Neural cell (in vitro differentiated cells): Measurements from ENCODE around the gene KIAA1614. TPM values are rescaled to one million over a fixed set of nuclear protein-coding genes. Genes with fewer than 3 reads are reported as not detected.

Experiments
- H2AFZ ChIP-seq: fragments of 200-600, 300-800 bp; sonication (generic), shearing (Covaris generic); 2 replicates; pipeline ENCODE4 v1.6.0; 2014; ENCODE audit warnings: low read depth, mild to moderate bottlenecking, antibody characterized with exemption, low read length, moderate library complexity
- H3F3A ChIP-seq: fragments of 200-600 bp; shearing (Covaris generic); 2 replicates; pipeline ENCODE4 v1.6.1; 2016; ENCODE audit warnings: mild to moderate bottlenecking, moderate library complexity, mixed read lengths, antibody characterized with exemption, low read length; ENCODE audit not compliant: insufficient read depth, poor library complexity, severe bottlenecking
- H3K27ac ChIP-seq: fragments of 200-600, 300-800 bp; sonication (generic), shearing (Covaris generic); 2 replicates; pipeline ENCODE4 v1.5.1; 2014; ENCODE audit warnings: mild to moderate bottlenecking, low read length, moderate library complexity
- H3K27me3 ChIP-seq: fragments of 300-800, 200-600 bp; sonication (generic), shearing (Covaris generic); 2 replicates; pipeline ENCODE4 v1.6.0; 2014; ENCODE audit warnings: mild to moderate bottlenecking, low read depth, low read length, moderate library complexity; ENCODE audit not compliant: insufficient read depth
- H3K36me3 ChIP-seq: fragments of 300-800, 200-600 bp; sonication (generic), shearing (Covaris generic); 2 replicates; pipeline ENCODE4 v1.5.1; 2014; ENCODE audit warnings: mild to moderate bottlenecking, antibody characterized with exemption, low read length, moderate library complexity; ENCODE audit not compliant: insufficient read depth
- H3K4me2 ChIP-seq: fragments of 300-800, 200-600 bp; sonication (generic), shearing (Covaris generic); 2 replicates; pipeline ENCODE4 v1.6.0; 2014; ENCODE audit warnings: mild to moderate bottlenecking, low read length
- H3K4me3 ChIP-seq: fragments of 300-800, 200-600 bp; sonication (generic), shearing (Covaris generic); 2 replicates; pipeline ENCODE4 v1.5.1; 2014; ENCODE audit warnings: mild to moderate bottlenecking, low read length, moderate library complexity
- H3K79me2 ChIP-seq: fragments of 200-600 bp; shearing (Covaris generic); replicated peaks from 2 replicates; pipeline ENCODE4 v1.6.0; 2014; ENCODE audit warnings: mild to moderate bottlenecking, low read length, moderate library complexity; ENCODE audit not compliant: insufficient read depth
- H3K9ac ChIP-seq: fragments of 300-800, 200-600 bp; sonication (generic), shearing (Covaris generic); 2 replicates; pipeline ENCODE4 v1.6.1; 2016; ENCODE audit warnings: mild to moderate bottlenecking, low read length, mixed read lengths
- H3K9me2 ChIP-seq: fragments of 200-600 bp; shearing (Covaris generic); 2 replicates; pipeline ENCODE4 v1.6.1; 2016; ENCODE audit warnings: mild to moderate bottlenecking, low read length, mixed read lengths; ENCODE audit not compliant: insufficient read depth
- H3K9me3 ChIP-seq: fragments of 200-600, 300-800 bp; sonication (generic), shearing (Covaris generic); 2 replicates; pipeline ENCODE4 v1.6.1; 2016; ENCODE audit warnings: mild to moderate bottlenecking, mixed run types, low read length, moderate library complexity, mixed read lengths
- H4K20me1 ChIP-seq: fragments of 200-600 bp; shearing (Covaris generic); 2 replicates; pipeline ENCODE4 v1.6.1; 2016; ENCODE audit warnings: mild to moderate bottlenecking, mixed run types; ENCODE audit not compliant: insufficient read depth
- CTCF ChIP-seq: fragments of 450-650 bp; IDR thresholded peaks from 2 replicates; pipeline ENCODE4 v1.5.1; 2014; ENCODE audit warnings: antibody characterized with exemption, mild to moderate bottlenecking, moderate library complexity; ENCODE audit not compliant: poor library complexity, severe bottlenecking
- EP300 ChIP-seq: fragments of 450-650 bp; conservative IDR thresholded peaks from 2 replicates; pipeline ENCODE4 v1.6.1; 2014; ENCODE audit warnings: antibody characterized with exemption, mild to moderate bottlenecking, moderate library complexity; ENCODE audit not compliant: poor library complexity, severe bottlenecking
- EZH2 ChIP-seq: fragments of 200-600, 300-800 bp; shearing (Covaris generic), sonication (generic); IDR thresholded peaks from 2 replicates; pipeline ENCODE4 v1.6.1; 2014; ENCODE audit warnings: antibody characterized with exemption, low read length, borderline replicate concordance, mild to moderate bottlenecking; ENCODE audit not compliant: insufficient read depth, poor library complexity, severe bottlenecking
- MXI1 ChIP-seq: fragments of 450-650 bp; conservative IDR thresholded peaks from 2 replicates; pipeline ENCODE4 v1.6.1; 2014; ENCODE audit warnings: antibody characterized with exemption, mild to moderate bottlenecking; ENCODE audit not compliant: poor library complexity, severe bottlenecking
- POLR2AphosphoS5 ChIP-seq: IDR thresholded peaks from 2 replicates; pipeline ENCODE4 v1.6.1; 2012
- RAD21 ChIP-seq: fragments of 450-650 bp; conservative IDR thresholded peaks from 2 replicates; pipeline ENCODE4 v1.6.1; 2014; ENCODE audit warnings: antibody characterized with exemption, mild to moderate bottlenecking, moderate library complexity
- REST ChIP-seq: IDR thresholded peaks from 2 replicates; pipeline ENCODE4 v1.6.1; 2012; ENCODE audit warnings: borderline replicate concordance
- SMC3 ChIP-seq: fragments of 450-650 bp; conservative IDR thresholded peaks from 2 replicates; pipeline ENCODE4 v1.6.1; 2014; ENCODE audit warnings: antibody characterized with exemption, mild to moderate bottlenecking, moderate library complexity; ENCODE audit not compliant: poor library complexity
- TAF1 ChIP-seq: IDR thresholded peaks from 2 replicates; pipeline ENCODE4 v1.6.1; 2012; ENCODE audit warnings: low read depth
- polyA plus RNA-seq: library from polyadenylated mRNA; depleted of rRNA; stranded (reverse); fragments of >200 nt; gene quantifications from 2 replicates; pipeline ENCODE4 v1.2.3, GENCODE V29; 2014

The KIAA1614 gene
- polyA plus RNA-seq, 1 donor from 2014 or later: 0.50 TPM

GRCh38 chr1:180896161-180896560, 16.5 kb upstream of the KIAA1614 start:
- Histone ChIP-seq H3K9ac (no peak overlapping the region), H3K27me3 (no peaks in the 10 kb centered on the region), H3K9me3 (no peaks in the 10 kb centered on the region), H3K4me2 (no peak overlapping the region), H2AFZ (no peak overlapping the region), H3K27ac (no peak overlapping the region), H3K36me3 (no peaks in the 10 kb centered on the region), H3K79me2 (no peaks in the 10 kb centered on the region), H3K4me3 (no peak overlapping the region), H3K9me2 (no peaks in the 10 kb centered on the region), H3F3A (no peaks in the 10 kb centered on the region), H4K20me1 (no peaks in the 10 kb centered on the region)
- TF ChIP-seq EZH2: no peak
- TF ChIP-seq SMC3: no peak
- TF ChIP-seq EP300: no peak
- no peak for TF ChIP-seq REST
- TF ChIP-seq MXI1: no peak
- TF ChIP-seq TAF1: no peak

- no peak for TF ChIP-seq RAD21
- H3K27me3 ChIP-seq: no peaks in the 10 kb centered on the region
- no peak overlapping the region for H3K4me2 ChIP-seq
These were observed 14.1 kb upstream of the KIAA1614 start for GRCh38 chr1:180898441-180899219.

GRCh38 chr1:180899262-180899661, 13.4 kb upstream of the KIAA1614 start:
- Histone ChIP-seq H3K4me2 (no peak overlapping the region), H2AFZ (no peak overlapping the region), H3K27ac (no peak overlapping the region), H3K79me2 (no peaks in the 10 kb centered on the region), H3K36me3 (no peaks in the 10 kb centered on the region), H3F3A (no peaks in the 10 kb centered on the region), H3K9ac (no peak overlapping the region), H3K4me3 (no peak overlapping the region), H4K20me1 (no peaks in the 10 kb centered on the region), H3K27me3 (no peaks in the 10 kb centered on the region), H3K9me3 (no peaks in the 10 kb centered on the region), H3K9me2 (no peaks in the 10 kb centered on the region)
- TF ChIP-seq RAD21: no peak
- TF ChIP-seq MXI1: no peak
- no peak for TF ChIP-seq REST
- no peak for TF ChIP-seq CTCF
- no peak for TF ChIP-seq POLR2AphosphoS5
- no peak for TF ChIP-seq TAF1
- no peak for TF ChIP-seq EZH2
- TF ChIP-seq SMC3: no peak
- no peak for TF ChIP-seq EP300

More at GRCh38 chr1:180898441-180899219, 14.1 kb upstream of the KIAA1614 start:
- Histone ChIP-seq H4K20me1 (no peaks in the 10 kb centered on the region), H3K36me3 (no peaks in the 10 kb centered on the region), H3F3A (no peaks in the 10 kb centered on the region), H3K27ac (no peak overlapping the region), H3K79me2 (no peaks in the 10 kb centered on the region), H3K4me3 (no peak overlapping the region), H3K9ac (no peak overlapping the region), H3K9me3 (no peaks in the 10 kb centered on the region), H3K9me2 (no peaks in the 10 kb centered on the region), H2AFZ (no peak overlapping the region)
